H7 (cell line): Measurements from ENCODE around the gene RITA1. TPM values are rescaled to one million over a fixed set of nuclear protein-coding genes. Genes with fewer than 3 reads are reported as not detected.
"Not testable (repeated sequence)": the region's sequence is repeated elsewhere in the genome, so short reads cannot be mapped to it uniquely, and the experiment has no call there.

Experiments used
- DNase-seq: peaks from one replicate; pipeline ENCODE4 v3.0.0; 2012
- H3K27me3 ChIP-seq: 2 replicates; pipeline ENCODE4 v1.6.0; 2011; ENCODE audit warnings: mild to moderate bottlenecking, low read length; ENCODE audit not compliant: control insufficient read depth, insufficient read depth
- H3K36me3 ChIP-seq: replicated peaks from 2 replicates; pipeline ENCODE4 v1.5.1; 2011; ENCODE audit warnings: low read length; ENCODE audit not compliant: control insufficient read depth, insufficient read depth
- H3K4me3 ChIP-seq: 2 replicates; pipeline ENCODE4 v1.5.1; 2011; ENCODE audit warnings: low read depth, mild to moderate bottlenecking, control low read depth, low read length, moderate library complexity; ENCODE audit not compliant: insufficient read depth
- total RNA-seq: library from RNA; depleted of rRNA; stranded (reverse); fragments of >200 nt; shearing (Covaris generic); gene quantifications from 2 replicates; pipeline ENCODE4 v1.2.3, GENCODE V29; 2014; rRNA removed

The RITA1 gene, protein sequence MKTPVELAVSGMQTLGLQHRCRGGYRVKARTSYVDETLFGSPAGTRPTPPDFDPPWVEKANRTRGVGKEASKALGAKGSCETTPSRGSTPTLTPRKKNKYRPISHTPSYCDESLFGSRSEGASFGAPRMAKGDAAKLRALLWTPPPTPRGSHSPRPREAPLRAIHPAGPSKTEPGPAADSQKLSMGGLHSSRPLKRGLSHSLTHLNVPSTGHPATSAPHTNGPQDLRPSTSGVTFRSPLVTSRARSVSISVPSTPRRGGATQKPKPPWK
- 42.3 and 45.9 TPM in 2 replicates for total RNA-seq

DNA sequence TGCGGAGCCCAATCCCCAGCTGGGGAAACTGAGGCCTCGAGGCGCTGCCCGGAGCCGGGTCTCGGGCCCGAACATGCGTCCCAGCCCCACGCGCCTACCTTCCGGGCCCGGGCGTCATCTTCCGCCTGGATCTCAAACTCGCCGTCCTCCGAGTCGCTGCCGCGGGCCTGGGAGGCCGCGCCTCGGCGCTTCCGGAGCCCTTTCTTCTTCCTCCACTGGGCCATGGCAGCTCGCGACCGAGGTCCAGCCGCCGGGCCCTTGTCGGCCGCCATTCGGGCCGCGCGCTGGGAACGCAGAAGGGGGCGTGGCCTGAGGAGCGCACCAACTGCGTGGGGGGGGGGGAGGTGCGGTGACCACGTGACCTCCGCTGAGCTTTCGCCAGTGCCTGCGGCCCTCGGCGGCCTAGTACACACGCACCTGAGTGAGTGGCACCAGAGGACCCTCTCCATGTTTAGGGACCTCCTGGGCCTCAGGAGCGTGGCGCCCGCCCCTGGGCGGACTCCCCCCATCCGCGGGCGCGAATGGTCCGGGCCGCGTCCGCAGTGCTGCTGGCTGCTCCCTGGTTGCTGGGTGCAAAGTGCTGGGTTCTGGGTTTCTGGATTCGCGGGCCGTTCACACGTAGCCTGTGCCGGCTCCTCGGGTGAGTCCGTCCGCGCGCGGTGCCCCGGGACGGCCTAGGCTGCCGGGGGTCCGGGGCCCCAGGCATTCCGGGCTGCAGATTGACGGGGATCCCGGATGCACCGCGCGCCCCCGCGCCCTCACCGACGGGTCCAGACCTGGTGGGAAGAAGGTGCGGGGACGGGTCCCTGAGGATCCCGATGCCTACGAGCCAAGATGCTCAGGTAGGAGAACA lies at the start of gene RITA1, which contains the start of gene DDX54:
RITA1 (plus strand) TSS at position 542 of the 853 bp plus-strand sequence. CDS start 1,026 bp downstream, outside the sequence.
DDX54 (minus strand) TSS at position 299 of the 853 bp plus-strand sequence; CDS start at position 272, 27 bp downstream.
- peak; percentile 96 for DNase-seq
- peaks cover 16% of the 10 kb centered on the region for H3K36me3 ChIP-seq
- H3K27me3 ChIP-seq, result no peaks in the 10 kb centered on the region
- H3K4me3 ChIP-seq, result peak within 1 kb of the TSS; percentile 97

DNA sequence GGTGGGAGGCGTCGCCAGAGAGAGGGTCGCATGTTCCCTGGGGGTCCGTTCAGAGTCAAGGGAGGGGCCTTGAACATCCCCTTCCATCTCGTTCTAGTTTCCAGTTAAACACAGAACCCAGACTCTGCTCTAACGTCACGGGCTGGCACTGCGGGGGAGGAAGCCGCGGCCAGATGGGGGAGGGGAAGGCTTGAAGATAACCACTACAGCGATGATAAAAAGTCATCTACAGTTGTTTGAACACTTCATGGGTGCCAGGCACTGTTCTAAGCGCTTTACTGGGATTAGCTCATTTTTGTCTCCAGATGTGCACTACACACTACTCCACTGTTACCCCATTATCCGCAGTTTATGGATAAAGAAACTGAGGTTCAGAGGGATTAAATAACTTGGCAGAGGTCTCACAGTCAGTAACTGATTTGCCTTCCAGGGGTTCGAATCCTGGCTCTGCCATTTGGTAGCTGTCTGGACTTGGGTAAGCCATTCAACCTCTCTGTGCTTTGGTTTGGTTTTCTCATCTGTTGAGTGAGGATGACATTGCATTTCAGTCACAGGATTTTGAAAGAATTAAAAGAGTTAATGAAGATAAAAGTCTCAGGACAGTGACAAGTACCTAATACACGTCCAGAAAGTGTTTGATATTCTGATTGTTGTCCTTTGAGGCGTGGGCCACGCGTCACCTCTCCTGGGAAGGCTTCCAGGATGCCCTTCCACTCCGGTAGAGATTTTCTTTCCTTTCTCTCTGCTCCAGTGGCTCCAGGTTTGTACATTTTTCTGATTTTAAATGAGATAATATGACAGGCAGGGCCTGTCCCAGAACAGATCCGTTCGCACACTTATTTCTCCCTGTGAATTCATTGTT lies 49.2 kb upstream of the RITA1 start:
- Histone ChIP-seq H3K27me3 (peaks cover 10% of the 10 kb centered on the region), H3K4me3 (peak overlapping the region; percentile 43), H3K36me3 (no peaks in the 10 kb centered on the region)
- DNase-seq, result peak; percentile 80

DNA sequence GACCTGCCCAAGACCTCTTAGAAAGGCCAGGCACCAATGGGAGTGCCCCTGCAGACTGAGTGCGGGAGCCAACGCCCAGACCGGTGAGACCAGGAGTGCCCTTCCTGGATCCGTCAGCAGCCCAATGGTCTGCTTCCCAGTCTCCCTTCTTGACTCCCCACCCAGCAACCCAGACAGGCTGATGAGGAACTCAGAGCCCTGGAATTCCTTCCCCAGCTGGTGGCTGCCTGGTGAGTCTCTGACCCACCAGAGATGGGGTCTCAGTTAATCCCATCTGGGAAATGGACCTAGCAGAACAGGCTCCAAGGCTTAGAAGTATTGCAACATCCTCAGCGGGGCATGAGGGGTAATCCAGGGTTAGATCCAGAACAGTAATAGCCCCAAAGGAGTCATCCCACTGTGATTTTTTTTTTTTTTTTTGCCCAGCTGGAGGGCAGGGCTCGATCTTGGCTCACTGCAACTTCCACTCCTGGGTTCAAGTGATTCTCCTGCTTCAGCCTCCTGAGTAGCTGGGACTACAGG lies 48.5 kb upstream of the RITA1 start:
- no peak overlapping the region for H3K4me3 ChIP-seq
- DNase-seq, result peak; percentile 38
- peaks cover 10% of the 10 kb centered on the region for H3K27me3 ChIP-seq
- H3K36me3 ChIP-seq, result no peaks in the 10 kb centered on the region

DNA sequence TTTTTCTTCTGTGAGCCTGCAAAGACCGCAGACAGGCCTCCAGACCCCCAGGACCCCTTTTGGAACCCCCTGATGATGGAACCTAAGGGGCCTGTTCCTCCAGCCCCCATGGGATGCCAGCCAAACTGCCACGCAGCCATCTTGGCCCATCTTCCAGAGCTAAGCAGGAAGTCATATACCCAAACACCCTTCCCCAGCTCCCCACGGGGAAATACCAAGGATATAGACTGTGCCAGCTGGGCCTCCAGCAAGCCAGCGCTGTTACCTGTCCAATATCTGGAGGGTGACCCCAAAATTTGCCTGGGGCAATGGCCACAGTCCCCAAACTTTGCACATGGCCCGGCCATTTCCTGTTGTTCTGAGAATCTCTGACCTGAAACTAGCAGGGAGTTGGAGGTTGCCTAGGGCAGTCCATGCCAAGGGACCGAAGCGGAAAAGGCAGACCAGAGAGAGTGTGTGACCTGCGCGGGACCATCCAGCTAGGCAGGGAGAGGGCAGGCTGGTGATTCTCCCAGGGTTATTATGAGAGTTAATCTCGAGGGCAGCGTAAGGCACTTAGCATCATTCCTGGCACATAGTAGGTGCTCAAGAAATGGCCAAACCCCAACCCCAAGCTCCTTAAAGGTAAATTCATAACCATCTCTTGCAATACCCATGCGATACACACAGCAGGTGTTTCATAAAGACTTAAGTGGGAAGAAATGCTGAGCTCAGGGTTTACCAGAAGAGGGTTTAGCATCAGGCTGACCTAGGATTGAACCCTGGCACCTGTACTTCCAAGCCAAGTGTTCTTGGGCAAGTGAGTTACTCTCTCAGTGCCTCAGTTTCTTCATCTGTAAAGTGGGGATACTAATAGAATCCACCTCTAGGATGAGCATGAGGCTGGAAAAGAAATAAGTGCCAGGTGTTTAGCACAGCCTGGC lies 47.4 kb upstream of the RITA1 start:
- H3K36me3 ChIP-seq, result no peaks in the 10 kb centered on the region
- H3K4me3 ChIP-seq, result no peak overlapping the region
- peak; percentile 25 for DNase-seq
- H3K27me3 ChIP-seq, result peaks cover 10% of the 10 kb centered on the region

DNA sequence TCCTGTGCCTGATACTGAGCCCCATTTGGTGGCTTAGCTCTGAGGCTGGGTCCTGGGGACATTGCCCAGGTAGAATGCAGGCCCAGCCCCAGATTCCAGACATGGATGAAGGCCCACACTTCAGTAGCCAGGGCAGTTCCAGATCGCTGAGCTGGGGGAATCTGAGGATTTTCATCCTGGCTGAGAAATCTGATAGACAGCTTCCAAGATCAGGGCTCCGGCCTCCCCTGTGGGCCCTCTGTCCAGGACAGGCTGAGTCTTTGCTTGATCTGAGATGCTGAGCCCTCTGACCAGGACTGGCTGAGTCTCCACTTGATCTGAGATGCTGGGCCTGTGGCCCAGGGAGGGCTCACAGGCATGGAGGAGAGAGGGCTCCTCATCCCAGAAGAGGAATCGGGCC lies 46.7 kb upstream of the RITA1 start:
- Histone ChIP-seq H3K4me3 (no peak overlapping the region), H3K27me3 (peaks cover 10% of the 10 kb centered on the region), H3K36me3 (no peaks in the 10 kb centered on the region)
- peak; percentile 24 for DNase-seq

DNA sequence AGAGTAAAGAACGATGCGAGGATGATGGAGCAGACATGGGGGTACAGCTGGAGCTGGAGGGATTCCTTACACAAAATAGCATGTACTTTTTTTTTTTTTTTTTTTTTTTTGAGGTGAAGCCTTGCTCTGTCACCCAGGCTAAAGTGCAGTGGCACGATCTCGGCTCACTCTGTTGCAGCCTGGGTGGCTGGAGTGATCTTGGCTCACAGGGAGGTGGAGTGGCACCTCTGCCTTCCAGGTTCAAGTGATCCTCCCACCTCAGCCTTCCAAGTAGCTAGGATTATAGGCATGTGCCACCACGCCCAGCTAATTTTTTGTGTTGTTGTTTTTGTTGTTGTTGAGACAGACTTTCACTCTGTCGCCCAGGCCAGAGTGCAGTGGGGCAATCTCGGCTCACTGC lies 44.8 kb upstream of the RITA1 start:
- no peaks in the 10 kb centered on the region for H3K36me3 ChIP-seq

DNA sequence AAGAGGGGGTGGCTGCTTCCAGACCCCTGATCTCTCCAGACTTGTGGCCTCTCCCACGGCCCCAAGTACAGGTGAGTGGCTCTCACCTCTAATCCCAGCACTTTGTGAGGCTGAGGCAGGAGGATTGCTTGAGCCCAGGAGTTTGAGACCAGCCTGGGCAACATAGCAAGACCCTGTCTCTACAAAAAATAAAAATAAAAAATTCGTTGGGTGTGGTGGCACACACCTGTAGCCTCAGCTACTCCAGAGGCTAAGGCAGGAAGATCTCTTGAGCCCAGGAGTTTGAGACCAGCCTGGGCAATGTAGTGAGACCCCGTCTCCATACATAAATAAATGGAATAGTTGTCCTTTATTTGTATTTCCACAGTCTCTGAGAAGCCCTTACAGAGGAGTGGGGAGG lies 43.8 kb upstream of the RITA1 start:
- not testable (repeated sequence) for H3K27me3 ChIP-seq, DNase-seq, H3K36me3 ChIP-seq, H3K4me3 ChIP-seq

More for the DNA sequence above, 44.8 kb upstream of the RITA1 start:
- Histone ChIP-seq H3K27me3 (peaks cover 1% of the 10 kb centered on the region; the same call in 1 of the 2 replicates), H3K4me3 (no peak overlapping the region)
- DNase-seq, result no peak

DNA sequence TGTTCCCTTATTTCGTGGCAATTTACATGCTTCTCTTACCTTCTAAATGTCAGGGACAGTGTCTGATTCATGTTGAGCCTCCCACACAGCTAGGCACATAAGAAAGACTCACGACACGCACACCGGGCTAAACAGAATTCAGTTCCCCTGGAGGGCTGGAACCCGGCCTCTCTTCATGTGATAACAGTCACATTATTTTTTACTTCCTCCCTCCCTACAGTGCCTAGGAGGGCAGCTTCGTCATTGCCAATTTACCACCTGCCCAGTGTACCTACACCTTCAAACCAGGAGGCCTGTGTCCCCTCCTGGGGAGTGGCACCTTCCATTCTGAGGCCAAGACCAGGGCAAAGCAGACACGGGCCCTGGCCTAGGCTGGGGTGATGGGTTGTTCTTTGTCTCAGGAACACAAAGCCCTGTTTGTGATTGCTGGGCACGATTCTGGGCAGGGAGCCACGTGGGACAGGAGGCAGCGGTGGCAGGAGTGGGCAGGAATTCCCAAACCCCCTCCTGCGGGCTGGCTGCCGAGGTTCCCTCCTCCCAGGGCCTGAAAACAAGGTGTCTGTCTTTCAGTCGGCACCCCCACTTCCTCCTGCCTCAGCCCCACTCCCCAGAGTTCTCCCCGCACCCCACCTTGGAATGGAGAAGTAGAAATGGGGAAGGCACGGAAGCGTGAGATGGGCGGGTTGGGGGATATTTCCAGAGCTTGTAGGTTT lies 43.2 kb upstream of the RITA1 start:
- H3K27me3 ChIP-seq, result no peaks in the 10 kb centered on the region
- H3K4me3 ChIP-seq, result no peak overlapping the region
- peak; percentile 24 for DNase-seq
- H3K36me3 ChIP-seq, result no peaks in the 10 kb centered on the region

DNA sequence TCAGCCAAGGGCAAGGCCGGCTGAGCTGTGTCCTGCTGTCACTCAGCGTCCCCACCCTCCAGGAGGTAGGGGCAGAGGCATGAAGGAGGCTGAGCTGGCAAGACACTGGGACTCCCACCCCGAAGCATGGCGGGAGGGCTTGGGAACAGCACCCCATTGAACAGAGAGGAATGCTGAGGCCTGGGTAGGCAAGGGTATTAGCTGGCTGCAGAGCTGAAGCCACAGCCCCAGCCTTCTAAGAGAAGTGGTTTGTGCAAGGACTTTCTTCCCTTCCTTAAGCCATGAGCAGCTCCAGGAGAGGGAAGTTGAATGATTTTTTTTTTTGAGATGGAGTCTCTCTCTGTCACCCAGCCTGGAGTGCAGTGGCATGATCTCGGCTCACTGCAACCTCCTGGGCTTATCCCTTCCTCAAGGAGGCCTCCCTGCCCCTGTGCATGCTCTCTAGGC lies 42.6 kb upstream of the RITA1 start:
- no peaks in the 10 kb centered on the region for H3K36me3 ChIP-seq
- no peak overlapping the region for H3K4me3 ChIP-seq
- no peak for DNase-seq
- no peaks in the 10 kb centered on the region for H3K27me3 ChIP-seq

DNA sequence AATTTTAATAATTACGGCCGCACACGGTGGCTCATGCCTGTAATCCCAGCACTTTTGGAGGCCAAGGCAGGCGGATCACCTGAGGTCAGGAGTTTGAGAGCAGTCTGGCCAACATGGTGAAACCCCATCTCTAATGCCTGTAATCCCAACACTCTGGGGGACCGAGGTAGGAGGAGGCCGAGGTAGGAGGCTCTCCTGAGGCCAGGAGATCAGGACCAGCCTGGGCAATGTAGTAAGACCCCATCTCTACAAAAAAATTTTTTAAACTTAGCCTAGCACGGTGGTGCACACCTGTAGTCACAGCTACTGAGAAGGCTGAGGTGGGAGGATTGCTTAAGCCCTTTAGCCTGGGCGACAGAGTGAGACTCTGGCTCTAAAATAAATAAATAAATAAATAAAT lies 41.6 kb upstream of the RITA1 start:
- no peaks in the 10 kb centered on the region for H3K36me3 ChIP-seq
- H3K4me3 ChIP-seq, result no peak overlapping the region
- no peaks in the 10 kb centered on the region for H3K27me3 ChIP-seq
- no peak for DNase-seq

DNA sequence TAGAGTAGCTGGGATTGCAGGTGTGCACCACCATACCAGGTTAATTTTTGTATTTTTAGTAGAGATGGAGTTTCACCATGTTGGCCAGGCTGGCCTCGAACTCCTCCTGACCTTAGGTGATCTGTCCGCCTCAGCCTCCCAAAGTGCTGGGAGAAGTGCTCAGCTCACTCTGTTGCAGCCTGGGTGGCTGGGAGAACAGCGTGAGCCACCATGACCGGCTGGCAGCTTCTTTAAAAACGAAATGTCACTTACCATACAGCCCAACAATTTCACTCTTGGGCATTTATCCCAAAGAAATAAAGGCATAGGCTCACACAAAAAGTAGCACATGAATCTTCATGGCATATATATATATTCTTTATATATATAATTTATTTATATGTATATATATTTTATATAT lies 40.7 kb upstream of the RITA1 start:
- no peaks in the 10 kb centered on the region for H3K36me3 ChIP-seq
- DNase-seq, result no peak
- H3K4me3 ChIP-seq, result no peak overlapping the region
- H3K27me3 ChIP-seq, result no peaks in the 10 kb centered on the region

DNA sequence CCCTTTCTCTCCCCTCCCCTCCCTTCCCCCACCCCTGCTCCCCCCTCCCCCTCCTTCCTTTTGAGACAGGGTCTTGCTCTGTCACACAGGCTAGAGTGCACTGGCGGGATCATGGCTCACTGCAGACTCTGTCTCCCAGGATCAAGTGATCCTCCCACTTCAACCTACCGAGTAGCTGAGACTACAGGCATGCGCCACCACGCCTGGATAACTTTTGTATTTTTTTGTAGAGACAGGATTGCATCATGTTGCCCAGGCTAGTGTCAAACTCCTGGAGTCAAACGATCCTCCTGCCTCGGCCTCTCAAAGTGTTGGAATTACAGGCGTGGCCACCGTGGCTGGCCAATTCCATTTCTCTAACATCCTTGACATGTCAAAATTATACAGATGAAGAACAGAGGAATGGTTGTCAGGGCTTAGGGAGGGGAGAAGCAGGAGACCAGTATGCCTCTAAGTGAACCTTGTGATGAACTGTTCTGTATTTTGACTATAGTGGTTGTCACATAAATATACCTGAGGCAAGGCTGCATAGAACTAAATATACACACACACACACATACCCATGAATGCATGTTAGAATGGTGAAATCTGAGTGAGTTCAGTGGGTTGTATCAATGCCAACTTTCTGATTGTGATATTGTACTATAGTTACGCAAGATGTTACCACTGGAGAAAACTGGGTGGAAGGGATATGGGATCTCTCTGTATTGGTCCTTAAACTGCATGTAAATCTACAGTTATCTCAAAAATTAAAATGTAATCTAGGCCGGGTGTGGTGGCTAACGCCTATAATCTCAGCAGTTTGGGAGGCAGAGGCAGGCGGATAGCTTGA lies 39.6 kb upstream of the RITA1 start:
- Histone ChIP-seq H3K4me3 (no peak overlapping the region), H3K27me3 (peaks cover 3% of the 10 kb centered on the region; the same call in 1 of the 2 replicates), H3K36me3 (no peaks in the 10 kb centered on the region)
- peak; percentile 21 for DNase-seq
